ENCODE results near the gene CYTH3. TPM values are rescaled to one million over a fixed set of nuclear protein-coding genes. Genes with fewer than 3 reads are reported as not detected.

The CYTH3 gene
- total RNA-seq, 1 experiment from 2014 or later = 29.1 TPM

GRCh38 chr7:6116211-6116610 is 156.2 kb downstream of the CYTH3 start:
- H3K27me3 ChIP-seq (replicated peaks; ENCODE audit: control insufficient read depth, insufficient read depth, low read length) = no peaks in the 10 kb centered on the region
- POLR2A ChIA-PET = no interaction called here
- Mint-ChIP-seq H3K4me3 (ENCODE audit: unreplicated experiment) (no peak overlapping the region), H3K36me3 (ENCODE audit: insufficient read depth, unreplicated experiment) (peaks cover 79% of the 10 kb centered on the region), H3K4me1 (ENCODE audit: low read depth, unreplicated experiment) (peaks cover 6% of the 10 kb centered on the region), H3K27me3 (ENCODE audit: insufficient read depth, unreplicated experiment) (no peaks in the 10 kb centered on the region), H3K27ac (ENCODE audit: unreplicated experiment) (no peak overlapping the region), H3K9me3 (ENCODE audit: unreplicated experiment) (peaks cover 2% of the 10 kb centered on the region)
- H3K4me1 ChIP-seq = no peaks in the 10 kb centered on the region
- H3K9me3 ChIP-seq = peaks cover 12% of the 10 kb centered on the region
- TF ChIP-seq CTCF (IDR thresholded peaks at IDR 0.05; ENCODE audit: insufficient read depth in 1 of 2, low read depth in 1 of 2, low read length in 1 of 2, severe bottlenecking in 1 of 2, unreplicated experiment in 1 of 2) = no peak
- no peak for DNase-seq
- peaks cover 2% of the 10 kb centered on the region; the same call in 1 of the 2 replicates for H3K36me3 ChIP-seq (ENCODE audit: control insufficient read depth, insufficient read depth, low read length)
- CTCF ChIA-PET = no interaction called here
- no peak overlapping the region for H3K4me3 ChIP-seq (ENCODE audit: low read depth, low read length)
- intact Hi-C loops (cut with micrococcal nuclease; ENCODE audit: unreplicated experiment) = no loop called here
- no TSS peak for BruUV-seq (replicated peaks)

Other genes starting within 250 kb of the CYTH3 start
- gene ANKRD61, start 241.2 kb downstream of the CYTH3 start, total RNA-seq (2022) = 0.32 TPM in 1 of 2 replicates, not detected in the other
- 138 and 142 TPM in 2 replicates for gene EIF2AK1, start 213.4 kb downstream of the CYTH3 start, total RNA-seq (2022)
- 14.7 and 16.1 TPM in 2 replicates for gene USP42, start 167.7 kb downstream of the CYTH3 start, total RNA-seq (2022)
- 15.3 and 17.1 TPM in 2 replicates for gene FAM220A, start 76.3 kb upstream of the CYTH3 start, total RNA-seq (2022)
- 307 and 319 TPM in 2 replicates for gene RAC1, start 101.9 kb upstream of the CYTH3 start, total RNA-seq (2022)
- gene DAGLB, start 175.3 kb upstream of the CYTH3 start, total RNA-seq (2022) = 25.8 and 32.6 TPM in 2 replicates
- 263 and 274 TPM in 2 replicates for gene KDELR2, start 211.5 kb upstream of the CYTH3 start, total RNA-seq (2022)